GM12878 (cell line): ENCODE data around the gene RNF175. TPM values are rescaled to one million over a fixed set of nuclear protein-coding genes. Genes with fewer than 3 reads are reported as not detected.

Source experiments
- ATAC-seq: fragments of 200-7000 bp; cut with Tn5 transposase; 3 replicates; pipeline ENCODE4 v1.9.1; 2020; ENCODE audit warnings: mild to moderate bottlenecking, moderate library complexity
- BruUV-seq: library from RNA; stranded (reverse); fragments of 400-500 nt; replicated peaks from 2 replicates; lab custom pipeline; 2021; lab: Mats Ljungman, UMichigan
- CTCF ChIA-PET: fragments of 300-600 bp; sonication (Branson Sonifier 250); formaldehyde crosslinking; extraction: SDS; loops from one replicate; lab custom pipeline; 2021; ENCODE audit warnings: inconsistent platforms; lab: Yijun Ruan, JAX
- POLR2A ChIA-PET: fragments of 350-600 bp; formaldehyde crosslinking; extraction: SDS; loops from one replicate; lab custom pipeline; 2021; ENCODE audit warnings: inconsistent platforms; lab: Charles Lee
- RAD21 ChIA-PET: fragments of 300-600 bp; sonication (Branson Sonifier 250); formaldehyde crosslinking; loops from one replicate; lab custom pipeline; 2023; ENCODE audit warnings: antibody characterized with exemption; ENCODE audit not compliant: unreplicated experiment; lab: Charles Lee
- SMC1A ChIA-PET: fragments of 300-600 bp; sonication (Branson Sonifier 250); formaldehyde crosslinking; loops from one replicate; lab custom pipeline; 2023; ENCODE audit not compliant: unreplicated experiment, uncharacterized antibody; lab: Charles Lee
- DNase-seq: peaks from one replicate; pipeline ENCODE4 v3.0.0-alpha.2; 2011; ENCODE audit warnings: low read depth, low spot score
- FAIRE-seq: peaks from 3 replicates; lab custom pipeline; 2011; peaks lifted over from hg19 to GRCh38; lab: Jason Lieb, UNC
- H2AFZ ChIP-seq: 2 replicates; pipeline ENCODE4 v1.6.0; 2011; ENCODE audit warnings: low read depth, low read length, control low read depth; ENCODE audit not compliant: control insufficient read depth
- H3K27ac ChIP-seq: 2 replicates; pipeline ENCODE4 v1.5.1; 2011; ENCODE audit warnings: control low read depth; ENCODE audit not compliant: control insufficient read depth, insufficient read depth
- H3K27me3 ChIP-seq, 2 experiments: replicated peaks in 1 of 2; 2 replicates each; pipeline versions ENCODE4 v1.6.0 to v1.6.1; 2011; ENCODE audit warnings: low read length in 1 of 2; ENCODE audit not compliant: control insufficient read depth in 2 of 2, insufficient read depth in 2 of 2
- H3K36me3 ChIP-seq, 2 experiments: 2 replicates each; pipeline ENCODE4 v1.5.1; 2011; ENCODE audit warnings: low read length in 1 of 2; ENCODE audit not compliant: control insufficient read depth in 2 of 2, insufficient read depth in 2 of 2
- H3K4me1 ChIP-seq: 2 replicates; pipeline ENCODE4 v1.6.1; 2011; ENCODE audit warnings: mild to moderate bottlenecking, low read length, moderate library complexity, mixed read lengths; ENCODE audit not compliant: control insufficient read depth, insufficient read depth
- H3K4me2 ChIP-seq: 2 replicates; pipeline ENCODE4 v1.6.0; 2011; ENCODE audit warnings: control low read depth; ENCODE audit not compliant: control insufficient read depth, insufficient read depth
- H3K4me3 ChIP-seq: fragments of 200-600 bp; sonication (generic); 2 replicates; pipeline ENCODE4 v1.5.1; 2016
- H3K79me2 ChIP-seq: 2 replicates; pipeline ENCODE4 v1.6.0; 2011; ENCODE audit warnings: low read length; ENCODE audit not compliant: control insufficient read depth, insufficient read depth
- H3K9ac ChIP-seq: 2 replicates; pipeline ENCODE4 v1.8.0; 2011; ENCODE audit warnings: low read length, control low read depth, mixed read lengths; ENCODE audit not compliant: control insufficient read depth, insufficient read depth
- H3K9me3 ChIP-seq: replicated peaks from 3 replicates; pipeline ENCODE4 v1.5.1; 2011; ENCODE audit warnings: mild to moderate bottlenecking, low read length; ENCODE audit not compliant: control insufficient read depth, insufficient read depth
- H4K20me1 ChIP-seq: 2 replicates; pipeline ENCODE4 v1.6.0; 2011; ENCODE audit not compliant: control insufficient read depth, insufficient read depth
- BACH1 ChIP-seq: fragments of 450-650 bp; IDR thresholded peaks from 2 replicates; pipeline ENCODE4 v1.6.1; 2017; ENCODE audit warnings: mild to moderate bottlenecking, borderline replicate concordance
- CTCF ChIP-seq, 3 experiments: IDR thresholded peaks in 2 of 3; conservative IDR thresholded peaks in 1 of 3; 2 replicates each; pipeline ENCODE4 v1.5.1; 2011; ENCODE audit warnings: low read depth in 3 of 3, low read length in 3 of 3, mild to moderate bottlenecking in 3 of 3, control low read depth in 2 of 3, moderate library complexity in 2 of 3, inconsistent platforms in 1 of 3, mixed read lengths in 1 of 3; ENCODE audit not compliant: control insufficient read depth in 2 of 3, insufficient read depth in 1 of 3; ENCODE audit errors: extremely low read depth in 1 of 3
- WGBS: methylation state at CpG from one replicate; pipeline ENCODE4 v1.1.6; 2016; ENCODE audit warnings: low lambda C conversion rate; ENCODE audit not compliant: insufficient replicate concordance, insufficient coverage; ENCODE audit errors: missing lambda C conversion rate; 5-methylcytosine and 5-hydroxymethylcytosine counted together
- in situ Hi-C: fragments of 300-500 bp; cut with MboI; formaldehyde crosslinking; loops from 9 replicates; pipeline ENCODE4 v1.14.3; 2018; ENCODE audit warnings: mixed read lengths
- intact Hi-C: fragments of 100-400 bp; cut with micrococcal nuclease; formaldehyde crosslinking; loops from one replicate; pipeline ENCODE4 v1.14.2; 2022; ENCODE audit not compliant: unreplicated experiment
- polyA plus RNA-seq, 11 experiments: library from polyadenylated mRNA; depleted of rRNA in 4 of 11; unstranded in 6 of 11; stranded (reverse) in 5 of 11; fragments of >200 nt; fragmentation: Nextera tagmentation in 4 of 11; fragmentation: Illumina TruSeq in 1 of 11; extraction: Ambion mirVana in 4 of 11; extraction: Trizol in 1 of 11; gene quantifications; 1 replicate in 1 of 11; 2 replicates in 10 of 11; pipeline versions ENCODE4 v1.2.1 to v1.2.3, GENCODE V29; 2011 to 2016; ENCODE audit warnings: inconsistent platforms in 2 of 11, missing spikeins in 2 of 11, low read depth in 1 of 11
- total RNA-seq, 4 experiments: library from RNA; depleted of rRNA in 3 of 4; stranded (reverse); fragments of >200 nt in 3 of 4; fragmentation: Illumina TruSeq in 1 of 4; extraction: Trizol in 1 of 4; gene quantifications; 2 replicates each; pipeline versions ENCODE4 v1.2.1 to v1.2.3, GENCODE V29; 2013 to 2021

RNF175 gene
- total and polyA plus RNA-seq, 10 of the 15 experiments (the other 5 are each of a cell fraction or from before 2014, with no cell fraction given), result not detected

DNA sequence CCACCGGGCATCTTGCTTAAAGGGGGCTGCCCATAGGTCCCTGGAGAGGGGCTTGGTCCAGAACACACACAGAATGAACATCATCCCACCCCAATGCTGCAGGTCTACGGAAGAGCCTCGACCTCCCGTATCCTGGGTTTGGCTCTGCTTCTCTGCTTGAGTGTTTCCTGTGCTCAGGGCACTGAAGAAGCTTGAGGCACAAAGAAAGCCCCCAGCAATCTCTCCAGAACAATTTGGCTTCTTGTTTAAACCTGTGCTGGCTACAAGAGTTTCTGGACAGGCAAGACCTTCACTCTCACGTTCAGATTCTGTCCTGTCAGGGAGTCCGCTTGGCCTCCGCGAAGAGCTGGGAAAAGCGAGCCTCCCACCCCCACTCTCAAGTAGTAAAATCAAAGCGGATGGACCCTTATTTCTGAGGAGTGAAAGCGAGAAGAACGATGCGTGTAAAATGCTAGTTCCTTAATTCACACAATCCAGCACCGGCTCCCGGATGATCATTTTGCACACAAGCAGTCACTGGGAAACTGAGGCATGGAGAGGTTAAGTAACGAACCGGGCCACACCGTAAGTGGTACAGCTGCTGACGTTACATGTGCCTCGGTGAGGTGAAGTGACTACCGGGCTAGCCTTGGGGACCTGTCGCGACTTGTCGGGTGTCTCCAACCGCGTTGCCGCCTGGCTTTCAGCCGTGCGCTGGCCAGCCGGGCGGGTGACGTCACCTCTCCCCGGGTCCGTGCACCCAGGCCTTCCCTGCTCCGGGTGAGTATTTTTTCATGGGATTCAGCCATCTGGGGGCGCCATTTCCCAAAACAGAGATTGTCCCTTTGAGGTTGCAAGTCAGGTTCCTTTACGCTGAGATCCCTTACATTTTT, 32.2 kb upstream of the RNF175 start:
- Histone ChIP-seq H2AFZ (no peak overlapping the region), H3K4me1 (no peaks in the 10 kb centered on the region), H3K9ac (no peak overlapping the region), H3K27me3 (peaks cover 29 to 31% of the 10 kb centered on the region in 2 experiments), H3K4me3 (no peak overlapping the region), H3K4me2 (no peak overlapping the region), H4K20me1 (no peaks in the 10 kb centered on the region), H3K36me3 (no peaks in the 10 kb centered on the region), H3K79me2 (no peaks in the 10 kb centered on the region), H3K27ac (no peak overlapping the region), H3K9me3 (no peaks in the 10 kb centered on the region)
- in situ Hi-C loops, result no loop called here
- no peak for ATAC-seq
- 15% methylated on average over 37 of the region's 37 CpGs for WGBS
- ChIA-PET SMC1A (no interaction called here), POLR2A (no interaction called here), RAD21 (no interaction called here), CTCF (no interaction called here)
- intact Hi-C loops, result no loop called here
- no peak for DNase-seq
- TF ChIP-seq BACH1 (no peak), CTCF (IDR thresholded peaks at IDR 0.05 in 2 of 3, conservative IDR thresholded peaks at IDR 0.05 in 1 of 3; ENCODE audit: control insufficient read depth in 2 of 3, extremely low read depth in 1 of 3, insufficient read depth in 1 of 3, low read depth in 3 of 3, low read length in 3 of 3) (0 out of 6 replicates have a peak, but pooled peaks of 2 of the 3 experiments have one; percentile 1 to 11)
- FAIRE-seq, result no peak
- no TSS peak for BruUV-seq
